Liver (tissue), 9 donors: ENCODE results near the gene ZNF358. TPM values are rescaled to one million over a fixed set of nuclear protein-coding genes. Genes with fewer than 3 reads are reported as not detected.

Experiments used
- DNase-seq: peaks from one replicate; pipeline ENCODE4 v3.0.0-alpha.2; 2017; ENCODE audit warnings: low spot score
- H3K27ac ChIP-seq, 2 donors: one replicate each; pipeline ENCODE4 v1.7.0; 2013; ENCODE audit warnings: inconsistent platforms in 2 of 2, low read length in 2 of 2, control low read depth in 1 of 2, low read depth in 1 of 2, mild to moderate bottlenecking in 1 of 2
- H3K27me3 ChIP-seq, 4 donors: one replicate each; pipeline versions ENCODE4 v1.6.1 to v1.7.0; 2013; ENCODE audit warnings: low read length in 3 of 4, inconsistent platforms in 1 of 4, mild to moderate bottlenecking in 1 of 4, moderate library complexity in 1 of 4; ENCODE audit not compliant: control insufficient read depth in 4 of 4, insufficient read depth in 4 of 4
- H3K36me3 ChIP-seq, 4 donors: one replicate each; pipeline versions ENCODE4 v1.6.1 to v1.7.0; 2013; ENCODE audit warnings: low read length in 3 of 4, mild to moderate bottlenecking in 3 of 4, low read depth in 1 of 4, moderate library complexity in 1 of 4; ENCODE audit not compliant: control insufficient read depth in 4 of 4, insufficient read depth in 3 of 4
- H3K4me1 ChIP-seq, 4 donors: one replicate each; pipeline versions ENCODE4 v1.6.1 to v1.7.0; 2013; ENCODE audit warnings: low read length in 3 of 4, mild to moderate bottlenecking in 3 of 4, moderate library complexity in 1 of 4; ENCODE audit not compliant: control insufficient read depth in 4 of 4, insufficient read depth in 4 of 4
- H3K4me3 ChIP-seq, 3 donors: one replicate each; pipeline versions ENCODE4 v1.6.1 to v1.7.0; 2013; ENCODE audit warnings: low read length in 3 of 3, control low read depth in 1 of 3, low read depth in 1 of 3, mild to moderate bottlenecking in 1 of 3
- H3K9ac ChIP-seq, 2 donors: one replicate each; pipeline ENCODE4 v1.7.0; 2013; ENCODE audit warnings: low read length in 2 of 2, mild to moderate bottlenecking in 2 of 2, moderate library complexity in 2 of 2, control low read depth in 1 of 2, low read depth in 1 of 2
- H3K9me3 ChIP-seq, 4 donors: one replicate each; pipeline versions ENCODE4 v1.6.1 to v1.7.0; 2013; ENCODE audit warnings: low read length in 3 of 4; ENCODE audit not compliant: control insufficient read depth in 4 of 4
- ATF3 ChIP-seq: IDR thresholded peaks from 2 replicates; pipeline ENCODE4 v1.6.1; 2016; ENCODE audit warnings: antibody characterized with exemption
- CTCF ChIP-seq: fragments of 150-350 bp; IDR thresholded peaks from 2 replicates; pipeline ENCODE4 v1.5.1; 2017; ENCODE audit warnings: improper control_type of control experiment, low read depth, low read length; ENCODE audit not compliant: missing input control
- EGR1 ChIP-seq, 2 donors: IDR thresholded peaks; 2 replicates each; pipeline ENCODE4 v1.6.1; 2016 to 2018; ENCODE audit warnings: antibody characterized with exemption in 2 of 2, low read depth in 2 of 2
- FOXA1 ChIP-seq: IDR thresholded peaks from 2 replicates; pipeline ENCODE4 v1.6.1; 2016; ENCODE audit warnings: antibody characterized with exemption
- GABPA ChIP-seq, 2 donors: IDR thresholded peaks in 1 of 2; conservative IDR thresholded peaks in 1 of 2; 2 replicates each; pipeline ENCODE4 v1.6.1; 2016; ENCODE audit warnings: antibody characterized with exemption in 2 of 2, mild to moderate bottlenecking in 1 of 2, moderate library complexity in 1 of 2
- JUND ChIP-seq, 2 donors: IDR thresholded peaks; 2 replicates each; pipeline ENCODE4 v1.6.1; 2016; ENCODE audit warnings: antibody characterized with exemption in 2 of 2
- RAD21 ChIP-seq, 2 donors: IDR thresholded peaks; 2 replicates each; pipeline ENCODE4 v1.6.1; 2016; ENCODE audit warnings: antibody characterized with exemption in 2 of 2, mild to moderate bottlenecking in 2 of 2
- REST ChIP-seq: IDR thresholded peaks from 2 replicates; pipeline ENCODE4 v1.6.1; 2016; ENCODE audit warnings: antibody characterized with exemption, mild to moderate bottlenecking
- TAF1 ChIP-seq: conservative IDR thresholded peaks from 2 replicates; pipeline ENCODE4 v1.6.1; 2016; ENCODE audit warnings: antibody characterized with exemption, mild to moderate bottlenecking
- YY1 ChIP-seq: IDR thresholded peaks from 2 replicates; pipeline ENCODE4 v1.6.1; 2016; ENCODE audit warnings: antibody characterized with exemption, mild to moderate bottlenecking
- WGBS: extraction: QIAGEN DNeasy Blood & Tissue Kit; methylation state at CpG from one replicate; pipeline ENCODE4 v1.1.7; 2013; 5-methylcytosine and 5-hydroxymethylcytosine counted together
- polyA plus RNA-seq, 2 donors: library from polyadenylated mRNA; stranded (reverse) in 1 of 2; unstranded in 1 of 2; fragments of 200-250 nt in 1 of 2; fragments of >200 nt in 1 of 2; fragmentation: Nextera tagmentation in 1 of 2; extraction: Ambion mirVana in 1 of 2; gene quantifications; one replicate each; pipeline versions ENCODE4 v1.2.1 to v1.2.3, GENCODE V29; 2013 to 2015
- total RNA-seq, 2 donors: library from RNA; depleted of rRNA; stranded (reverse); fragments of >200 nt; gene quantifications; one replicate each; pipeline ENCODE4 v1.2.3, GENCODE V29; 2014
- donor health status: healthy.
- donor health status: healthy.
- donor health status: healthy.
- donor health status: healthy.
- donor health status: healthy.

ZNF358 gene
- total and polyA plus RNA-seq, 4 donors, result 5.7 to 18.2 (median 12.5) TPM

- H3K27me3 ChIP-seq, result no peaks in the 10 kb centered on the region
- no peak overlapping the region for H3K9ac ChIP-seq
- no peak for TF ChIP-seq FOXA1
- no peak for TF ChIP-seq JUND (IDR thresholded peaks at IDR 0.05)
- TF ChIP-seq CTCF, result no peak
- no peak for TF ChIP-seq GABPA (IDR thresholded peaks at IDR 0.05 in 1 of 2, conservative IDR thresholded peaks at IDR 0.05 in 1 of 2)
- no peak overlapping the region for H3K27ac ChIP-seq
- peaks cover 0 to 21% (median 5%) of the 10 kb centered on the region in 4 donors for H3K36me3 ChIP-seq
- DNase-seq, result no peak
- H3K4me3 ChIP-seq, result no peak overlapping the region
- peaks cover 4 to 9% (median 6%) of the 10 kb centered on the region in 4 donors for H3K4me1 ChIP-seq
- 95% methylated on average over 32 of the region's 32 CpGs for WGBS
- H3K9me3 ChIP-seq, result no peaks in the 10 kb centered on the region
Observed at GRCh38 chr19:7528522-7529245, 12.8 kb downstream of the ZNF358 start.

GRCh38 chr19:7529246-7529600 lies 13.3 kb downstream of the ZNF358 start:
- WGBS, result 88% methylated on average over 15 of the region's 15 CpGs
- H3K36me3 ChIP-seq, result peaks cover 0 to 21% (median 5%) of the 10 kb centered on the region in 4 donors

More at GRCh38 chr19:7529246-7529600, 13.3 kb downstream of the ZNF358 start:
- peaks cover 4 to 9% (median 6%) of the 10 kb centered on the region in 4 donors for H3K4me1 ChIP-seq
- H3K9ac ChIP-seq, result no peak overlapping the region
- no peaks in the 10 kb centered on the region for H3K9me3 ChIP-seq
- DNase-seq, result no peak
- no peaks in the 10 kb centered on the region for H3K27me3 ChIP-seq
- no peak overlapping the region for H3K27ac ChIP-seq
- H3K4me3 ChIP-seq, result no peak overlapping the region
- TF ChIP-seq EGR1 (IDR thresholded peaks at IDR 0.05; ENCODE audit: low read depth in 2 of 2) (no peak), TAF1 (no peak), REST (no peak), ATF3 (no peak), YY1 (no peak), RAD21 (IDR thresholded peaks at IDR 0.05) (no peak), GABPA (IDR thresholded peaks at IDR 0.05 in 1 of 2, conservative IDR thresholded peaks at IDR 0.05 in 1 of 2) (no peak)
